DMS 273 (cell line): ENCODE data around the gene GPC5.
"Not testable (repeated sequence)": the region's sequence is repeated elsewhere in the genome, so short reads cannot be mapped to it uniquely, and the experiment has no call there.

Experiments used
- DNase-seq: peaks from one replicate; lab custom pipeline; 2025; ENCODE audit not compliant: unreplicated experiment; lab: John Stamatoyannopoulos, UW

The GPC5 gene

GRCh38 chr13:91824416-91824815 is 426.0 kb downstream of the GPC5 start:
- no peak for DNase-seq

GRCh38 chr13:91825516-91825915 is 427.1 kb downstream of the GPC5 start:
- no peak for DNase-seq

GRCh38 chr13:91836553-91836952 is 438.1 kb downstream of the GPC5 start:
- no peak for DNase-seq

- DNase-seq: no peak
These were observed 447.2 kb downstream of the GPC5 start for GRCh38 chr13:91845612-91846011.

GRCh38 chr13:91863699-91864098 is 465.3 kb downstream of the GPC5 start:
- no peak for DNase-seq

- DNase-seq: no peak
These were observed 469.9 kb downstream of the GPC5 start for GRCh38 chr13:91868351-91868750.

GRCh38 chr13:91878491-91878890 is 480.1 kb downstream of the GPC5 start:
- no peak for DNase-seq

- no peak for DNase-seq
These were observed 480.9 kb downstream of the GPC5 start for GRCh38 chr13:91879360-91879759.

- no peak for DNase-seq
These were observed 484.5 kb downstream of the GPC5 start for GRCh38 chr13:91882918-91883317.

- no peak for DNase-seq
These were observed 491.2 kb downstream of the GPC5 start for GRCh38 chr13:91889641-91890040.

GRCh38 chr13:91891141-91891540 is 492.7 kb downstream of the GPC5 start:
- DNase-seq: no peak

GRCh38 chr13:91893040-91893439 is 494.6 kb downstream of the GPC5 start:
- no peak for DNase-seq

GRCh38 chr13:91894316-91894715 is 495.9 kb downstream of the GPC5 start:
- no peak for DNase-seq

- no peak for DNase-seq
These were observed 498.1 kb downstream of the GPC5 start for GRCh38 chr13:91896547-91896946.

- DNase-seq: not testable (repeated sequence)
These were observed 500.6 kb downstream of the GPC5 start for GRCh38 chr13:91898986-91899385.

- DNase-seq: no peak
These were observed 503.9 kb downstream of the GPC5 start for GRCh38 chr13:91902291-91902690.

- no peak for DNase-seq
These were observed 505.6 kb downstream of the GPC5 start for GRCh38 chr13:91904005-91904404.

GRCh38 chr13:91904597-91904996 is 506.2 kb downstream of the GPC5 start:
- no peak for DNase-seq

- DNase-seq: no peak
These were observed 509.0 kb downstream of the GPC5 start for GRCh38 chr13:91907398-91907797.

GRCh38 chr13:91909617-91910016 is 511.2 kb downstream of the GPC5 start:
- DNase-seq: no peak

GRCh38 chr13:91922969-91923592 is 524.7 kb downstream of the GPC5 start:
- no peak for DNase-seq

GRCh38 chr13:91930687-91931086 is 532.3 kb downstream of the GPC5 start:
- DNase-seq: no peak

- no peak for DNase-seq
These were observed 535.9 kb downstream of the GPC5 start for GRCh38 chr13:91934354-91934753.
